HepG2 (cell line): Measurements from ENCODE around the gene NRN1L. TPM values are rescaled to one million over a fixed set of nuclear protein-coding genes. Genes with fewer than 3 reads are reported as not detected.

Experiments
- ATF7-NPFF ChIP-seq: sonication (generic); formaldehyde crosslinking; IDR thresholded peaks from 2 replicates; pipeline ENCODE4 v1.8.1; 2023; ENCODE audit warnings: mild to moderate bottlenecking, low read depth, missing genetic modification reagents, moderate library complexity
- DNMT3B ChIP-seq: conservative IDR thresholded peaks from 2 replicates; pipeline ENCODE4 v1.6.1; 2016; ENCODE audit warnings: missing biosample characterization, control low read depth
- GRHL1 ChIP-seq: sonication (generic); formaldehyde crosslinking; conservative IDR thresholded peaks from 2 replicates; pipeline ENCODE4 v1.8.0; 2022; ENCODE audit warnings: missing genetic modification reagents
- GZF1 ChIP-seq: sonication (generic); formaldehyde crosslinking; IDR thresholded peaks from 2 replicates; pipeline ENCODE4 v1.5.1; 2020; ENCODE audit warnings: mild to moderate bottlenecking, missing genetic modification reagents
- HNF1A ChIP-seq, 2 experiments: sonication (generic) in 1 of 2; formaldehyde crosslinking in 1 of 2; IDR thresholded peaks; 2 replicates each; pipeline versions ENCODE4 v1.4.0 to v1.6.1; 2016 to 2020; ENCODE audit warnings: borderline replicate concordance in 1 of 2, low read depth in 1 of 2, mild to moderate bottlenecking in 1 of 2, missing genetic modification reagents in 1 of 2
- KDM1A ChIP-seq: IDR thresholded peaks from 2 replicates; pipeline ENCODE4 v1.6.1; 2016; ENCODE audit warnings: missing compliant biosample characterization
- MEIS1 ChIP-seq: sonication (generic); formaldehyde crosslinking; IDR thresholded peaks from 2 replicates; pipeline ENCODE4 v1.9.0; 2021; ENCODE audit warnings: mild to moderate bottlenecking, missing genetic modification reagents, moderate library complexity, borderline replicate concordance
- PRMT3 ChIP-seq: sonication (generic); formaldehyde crosslinking; IDR thresholded peaks from 2 replicates; pipeline ENCODE4 v1.8.1; 2022; ENCODE audit warnings: low read depth, mild to moderate bottlenecking, moderate library complexity, missing genetic modification reagents, borderline replicate concordance
- RFXANK ChIP-seq: IDR thresholded peaks from 2 replicates; pipeline ENCODE4 v1.6.1; 2016
- SMAD1 ChIP-seq: sonication (generic); formaldehyde crosslinking; IDR thresholded peaks from 2 replicates; pipeline ENCODE4 v1.4.0; 2020; ENCODE audit warnings: missing genetic modification reagents, low read depth, mild to moderate bottlenecking, borderline replicate concordance
- SP5 ChIP-seq: IDR thresholded peaks from 2 replicates; pipeline ENCODE4 v1.6.1; 2016; ENCODE audit warnings: low read depth, borderline replicate concordance
- SRY ChIP-seq: sonication (generic); formaldehyde crosslinking; IDR thresholded peaks from 2 replicates; pipeline ENCODE4 v1.8.0; 2022; ENCODE audit warnings: mild to moderate bottlenecking, missing genetic modification reagents
- ZBED4 ChIP-seq: sonication (generic); formaldehyde crosslinking; IDR thresholded peaks from 2 replicates; pipeline ENCODE4 v1.4.0; 2020; ENCODE audit warnings: missing genetic modification reagents, borderline replicate concordance
- ZC3H4 ChIP-seq: sonication (generic); formaldehyde crosslinking; IDR thresholded peaks from 2 replicates; pipeline ENCODE4 v1.4.0; 2020; ENCODE audit warnings: missing genetic modification reagents, borderline replicate concordance
- ZNF136 ChIP-seq: sonication (generic); formaldehyde crosslinking; IDR thresholded peaks from 2 replicates; pipeline ENCODE4 v1.8.1; 2022; ENCODE audit warnings: low read depth, mild to moderate bottlenecking, moderate library complexity, missing genetic modification reagents
- ZNF138 ChIP-seq: sonication (generic); formaldehyde crosslinking; IDR thresholded peaks from 2 replicates; pipeline ENCODE4 v1.5.0; 2020; ENCODE audit warnings: mild to moderate bottlenecking, low read depth, missing genetic modification reagents
- ZNF607 ChIP-seq: sonication (generic); formaldehyde crosslinking; IDR thresholded peaks from 2 replicates; pipeline ENCODE4 v1.5.1; 2020; ENCODE audit warnings: missing genetic modification reagents, mild to moderate bottlenecking, borderline replicate concordance
- ZNF839 ChIP-seq: sonication (generic); formaldehyde crosslinking; IDR thresholded peaks from 2 replicates; pipeline ENCODE4 v1.4.0; 2020; ENCODE audit warnings: missing genetic modification reagents, mild to moderate bottlenecking, borderline replicate concordance
- polyA plus RNA-seq, 8 experiments: library from polyadenylated mRNA; depleted of rRNA in 3 of 8; stranded (reverse) in 7 of 8; unstranded in 1 of 8; fragments of >200 nt; fragmentation: Illumina TruSeq in 4 of 8; extraction: Trizol in 4 of 8; gene quantifications; 2 replicates each; pipeline versions ENCODE4 v1.2.1 to v1.2.3, GENCODE V29; 2011 to 2016; ENCODE audit warnings: low read depth in 4 of 8, missing spikeins in 1 of 8, mixed read lengths in 1 of 8; ENCODE audit not compliant: insufficient read depth in 1 of 8
- total RNA-seq, 5 experiments: library from RNA; depleted of rRNA; stranded (reverse); fragments of >200 nt; fragmentation: Illumina TruSeq; extraction: Trizol; gene quantifications; 2 replicates each; pipeline ENCODE4 v1.2.3, GENCODE V29; 2016; ENCODE audit warnings: low read depth in 1 of 5

NRN1L gene
- total and polyA plus RNA-seq, 2 of the 13 experiments (the other 11 are each of a cell fraction or from before 2014, with no cell fraction given), result 0.53 to 1.2 TPM

GRCh38 chr16:67846320-67847063 lies 38.2 kb upstream of the NRN1L start, which contains the start of gene NUTF2 (continued):
- TF ChIP-seq ATF7-NPFF (CRISPR knock-in tag), result peak; percentile 87
- TF ChIP-seq ZNF136 (CRISPR knock-in tag), result peak; percentile 91; the same call in 1 of the 2 replicates
- no peak for TF ChIP-seq ZC3H4 (CRISPR knock-in tag)
- peak; percentile 96 for TF ChIP-seq SMAD1 (CRISPR knock-in tag)
- peak; percentile 56; the same call in 1 of the 2 replicates for TF ChIP-seq HNF1A (IDR thresholded peaks at IDR 0.05; ENCODE audit: low read depth)
- peak; percentile 77; the same call in 1 of the 2 replicates for TF ChIP-seq HNF1A (CRISPR knock-in tag; IDR thresholded peaks at IDR 0.05; ENCODE audit: borderline replicate concordance)
- TF ChIP-seq DNMT3B, result 0 out of 2 replicates have a peak, but pooled peaks have one; percentile 23
- TF ChIP-seq MEIS1 (CRISPR knock-in tag), result peak; percentile 82; the same call in 1 of the 2 replicates
- no peak for TF ChIP-seq RFXANK
- no peak; the same call in 1 of the 2 replicates for TF ChIP-seq PRMT3
- TF ChIP-seq GRHL1 (CRISPR knock-in tag), result no peak
- TF ChIP-seq ZNF839 (CRISPR knock-in tag), result peak; percentile 70; the same call in 1 of the 2 replicates
- no peak for TF ChIP-seq KDM1A (CRISPR knock-in tag)
- TF ChIP-seq ZNF138, result no peak
- peak; percentile 56; the same call in 1 of the 2 replicates for TF ChIP-seq GZF1 (CRISPR knock-in tag)
- TF ChIP-seq SRY (CRISPR knock-in tag), result peak; percentile 42; the same call in 1 of the 2 replicates
- peak; percentile 98 for TF ChIP-seq SP5 (CRISPR knock-in tag)
- TF ChIP-seq ZBED4 (CRISPR knock-in tag), result peak; percentile 96
- TF ChIP-seq ZNF607 (CRISPR knock-in tag), result peak; percentile 87
